Breast epithelium (tissue), 3 donors: ENCODE results near the gene RTN4RL1.

Experiments used
- CTCF ChIP-seq, 3 donors: fragments of 450-650 bp; IDR thresholded peaks; one replicate each; pipeline ENCODE4 v1.5.1; 2016 to 2017; ENCODE audit warnings: antibody characterized with exemption in 3 of 3, mild to moderate bottlenecking in 3 of 3, moderate library complexity in 3 of 3
- POLR2A ChIP-seq: fragments of 450-650 bp; IDR thresholded peaks from one replicate; pipeline ENCODE4 v1.6.1; 2016; ENCODE audit warnings: antibody characterized with exemption, mild to moderate bottlenecking, moderate library complexity
- POLR2AphosphoS5 ChIP-seq, 3 donors: sonication (generic); formaldehyde crosslinking; IDR thresholded peaks; one replicate each; pipeline ENCODE4 v1.6.1; 2017; ENCODE audit warnings: antibody characterized with exemption in 3 of 3

GRCh38 chr17:2008332-2009126, 16.6 kb downstream of the RTN4RL1 start:
- TF ChIP-seq POLR2A (no peak), CTCF (IDR thresholded peaks at IDR 0.05) (no peak), POLR2AphosphoS5 (IDR thresholded peaks at IDR 0.05) (no peak)
